ENCODE results near the gene EGFL8.

EGFL8 gene

DNA sequence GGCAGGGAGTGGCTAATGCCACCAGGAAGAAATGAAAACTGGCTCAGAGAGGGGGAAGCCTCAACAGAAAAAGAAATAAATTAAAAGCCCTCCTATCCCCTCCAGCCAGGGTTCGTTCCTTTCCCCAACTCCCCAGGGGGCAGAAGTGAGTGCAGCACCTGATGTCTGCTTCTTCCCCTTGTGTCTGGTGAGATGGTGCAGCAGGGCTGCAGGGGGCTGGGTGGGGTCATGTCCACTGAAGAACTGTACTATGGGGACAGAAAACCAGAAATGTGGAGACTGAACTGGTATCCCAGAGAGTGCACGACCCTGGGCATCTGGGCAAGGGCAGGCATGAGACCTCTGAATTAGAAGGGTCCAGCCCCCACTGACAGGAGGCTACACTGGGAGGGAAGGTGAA is 4.0 kb downstream of the EGFL8 start:
- H3K27ac ChIP-seq: peak overlapping the region in 1 of 2 donors; percentile 32
- no peak for DNase-seq (ENCODE audit: low spot score)
- TF ChIP-seq, protein P1, sequence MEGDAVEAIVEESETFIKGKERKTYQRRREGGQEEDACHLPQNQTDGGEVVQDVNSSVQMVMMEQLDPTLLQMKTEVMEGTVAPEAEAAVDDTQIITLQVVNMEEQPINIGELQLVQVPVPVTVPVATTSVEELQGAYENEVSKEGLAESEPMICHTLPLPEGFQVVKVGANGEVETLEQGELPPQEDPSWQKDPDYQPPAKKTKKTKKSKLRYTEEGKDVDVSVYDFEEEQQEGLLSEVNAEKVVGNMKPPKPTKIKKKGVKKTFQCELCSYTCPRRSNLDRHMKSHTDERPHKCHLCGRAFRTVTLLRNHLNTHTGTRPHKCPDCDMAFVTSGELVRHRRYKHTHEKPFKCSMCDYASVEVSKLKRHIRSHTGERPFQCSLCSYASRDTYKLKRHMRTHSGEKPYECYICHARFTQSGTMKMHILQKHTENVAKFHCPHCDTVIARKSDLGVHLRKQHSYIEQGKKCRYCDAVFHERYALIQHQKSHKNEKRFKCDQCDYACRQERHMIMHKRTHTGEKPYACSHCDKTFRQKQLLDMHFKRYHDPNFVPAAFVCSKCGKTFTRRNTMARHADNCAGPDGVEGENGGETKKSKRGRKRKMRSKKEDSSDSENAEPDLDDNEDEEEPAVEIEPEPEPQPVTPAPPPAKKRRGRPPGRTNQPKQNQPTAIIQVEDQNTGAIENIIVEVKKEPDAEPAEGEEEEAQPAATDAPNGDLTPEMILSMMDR (IDR thresholded peaks at IDR 0.05): no peak
- H3K4me3 ChIP-seq: no peak overlapping the region

DNA sequence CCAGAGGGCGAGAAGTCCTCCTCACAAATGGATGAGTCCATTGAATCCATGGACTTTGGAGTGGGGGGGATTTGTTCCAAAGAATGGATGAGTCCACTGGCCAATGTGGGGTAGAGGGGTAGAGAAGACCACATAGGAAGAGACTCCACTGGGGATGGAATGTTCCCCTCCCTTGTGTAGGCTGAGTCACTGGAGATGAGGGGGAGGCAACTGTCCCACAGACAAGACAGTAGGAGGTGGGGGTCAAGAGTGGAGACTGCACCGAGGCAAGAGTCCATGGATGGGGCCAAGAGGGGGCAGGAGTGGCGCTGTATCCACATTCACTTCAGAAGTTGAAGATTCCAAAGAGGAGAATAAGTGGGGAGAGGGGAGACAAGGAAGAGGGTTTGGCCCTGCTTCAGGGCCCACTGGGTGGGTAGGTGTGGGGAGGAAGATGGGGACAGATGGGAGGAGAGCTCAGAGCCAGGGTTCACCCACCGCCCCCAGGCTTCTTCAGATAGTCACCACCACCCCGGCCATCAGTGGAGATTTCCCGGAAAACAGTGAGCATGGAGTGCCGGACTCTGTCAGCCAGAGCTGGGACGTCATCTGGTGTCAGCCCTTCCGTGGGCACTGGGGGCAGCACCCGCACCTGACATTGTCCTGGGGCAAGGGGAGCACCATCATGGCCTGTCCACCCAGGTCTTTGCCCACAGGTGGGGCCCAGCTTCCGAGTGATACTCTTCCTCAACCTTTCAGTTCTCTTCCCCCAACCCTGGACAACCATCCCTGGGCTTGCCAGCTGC is 4.6 kb downstream of the EGFL8 start:
- TF ChIP-seq, protein P1 (IDR thresholded peaks at IDR 0.05): no peak
- H3K27ac ChIP-seq: peak overlapping the region in 1 of 2 donors; percentile 32
- peak; percentile 62 for DNase-seq (ENCODE audit: low spot score)

DNA sequence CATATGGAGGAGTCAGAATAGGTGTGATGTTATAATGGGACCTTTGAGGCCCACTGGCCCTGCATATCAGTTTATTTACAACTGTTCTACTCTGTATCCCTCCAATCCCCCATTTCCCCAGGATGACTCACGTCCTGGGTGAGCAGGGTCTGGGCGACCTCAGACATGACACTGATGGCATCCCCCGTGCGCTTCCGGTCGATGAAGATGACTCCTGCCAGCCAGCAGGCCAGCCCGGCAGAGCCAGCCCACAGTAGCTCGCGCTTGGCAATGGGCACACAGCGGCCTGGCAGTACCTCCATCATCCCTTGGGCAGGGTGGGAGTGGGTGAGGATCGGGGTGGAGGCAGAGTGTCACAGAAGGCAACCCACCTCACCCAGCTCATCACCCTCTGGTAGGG is 5.9 kb downstream of the EGFL8 start:
- no peak overlapping the region for H3K4me3 ChIP-seq
- no peak for DNase-seq (ENCODE audit: low spot score)
- H3K27ac ChIP-seq: no peak overlapping the region
- TF ChIP-seq, protein P1 (IDR thresholded peaks at IDR 0.05): no peak

More for the DNA sequence above, 4.6 kb downstream of the EGFL8 start:
- H3K4me3 ChIP-seq: no peak overlapping the region

DNA sequence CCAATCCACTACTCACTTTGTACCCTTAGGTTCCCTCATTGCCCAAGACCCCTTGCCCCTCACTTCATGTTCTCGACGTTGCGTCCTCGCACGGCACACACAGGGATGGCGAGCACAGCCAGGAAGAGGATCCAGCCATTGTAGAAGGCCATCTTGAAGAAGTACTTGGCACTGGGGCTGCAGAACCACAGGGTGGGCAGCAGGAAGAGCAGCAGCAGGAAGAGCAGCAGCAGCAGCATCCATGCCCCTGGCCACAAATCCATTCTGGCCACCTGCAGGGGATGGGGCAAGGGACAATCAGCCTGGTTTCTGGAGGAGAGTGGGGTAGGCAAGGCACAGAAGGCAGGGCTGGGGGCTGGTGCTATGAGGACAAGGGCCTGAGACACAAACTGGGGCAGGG is 6.8 kb downstream of the EGFL8 start:
- DNase-seq (ENCODE audit: low spot score): no peak
- TF ChIP-seq, protein P1 (IDR thresholded peaks at IDR 0.05): no peak
- no peak overlapping the region for H3K27ac ChIP-seq
- H3K4me3 ChIP-seq: no peak overlapping the region

DNA sequence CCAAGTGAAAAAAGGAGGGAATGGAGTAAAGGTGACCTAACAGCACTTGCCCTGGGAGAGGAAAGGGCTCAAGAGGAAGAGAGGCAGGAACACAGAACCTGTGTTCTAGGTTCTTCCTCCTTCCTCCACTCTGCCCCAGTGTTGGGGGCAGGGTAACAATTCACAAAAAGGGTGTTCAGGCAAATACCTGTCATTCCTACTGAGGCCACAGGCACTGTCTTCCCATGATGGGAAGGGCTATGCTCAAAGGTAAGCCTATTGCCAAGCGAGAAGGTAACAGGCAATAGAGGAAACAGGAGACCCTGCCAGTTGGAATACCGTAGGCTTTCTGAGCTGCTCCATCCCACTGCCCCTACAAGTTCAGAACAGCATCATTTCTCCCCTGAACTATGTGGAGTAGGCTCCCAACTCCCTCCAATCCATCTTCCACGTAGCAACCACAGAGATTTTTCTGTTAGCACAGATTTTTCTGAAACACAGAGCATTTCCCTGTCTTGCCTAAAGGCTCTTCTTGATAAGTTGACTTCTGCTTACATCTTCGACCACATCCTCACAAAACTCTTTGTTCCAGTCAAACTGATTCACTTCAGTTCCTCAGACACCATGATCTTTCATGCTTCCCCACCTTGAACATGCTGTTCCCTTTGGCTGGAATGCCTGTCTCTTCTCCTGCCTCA is 8.8 kb downstream of the EGFL8 start:
- TF ChIP-seq, protein P1 (IDR thresholded peaks at IDR 0.05): no peak
- Histone ChIP-seq H3K27ac (no peak overlapping the region), H3K4me3 (no peak overlapping the region)
- DNase-seq (ENCODE audit: low spot score): no peak

DNA sequence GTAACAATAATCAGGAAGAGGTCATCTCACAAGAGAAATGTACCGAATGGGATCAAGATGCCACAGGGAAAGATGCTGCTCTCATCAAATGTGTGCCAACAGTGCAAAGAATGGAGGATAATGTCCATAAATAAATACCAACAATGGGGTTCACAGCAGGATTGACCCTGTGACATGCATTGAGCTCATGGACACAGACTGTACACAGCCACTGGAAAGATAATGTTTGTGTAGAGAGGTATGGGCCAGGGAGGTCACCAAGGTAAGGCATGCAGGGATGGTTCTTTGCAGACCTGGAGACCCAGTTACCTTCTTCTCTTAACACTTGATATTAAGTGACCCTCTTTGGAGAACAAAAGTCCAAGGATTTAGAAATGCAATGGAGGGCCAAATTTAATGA is 10.0 kb downstream of the EGFL8 start:
- TF ChIP-seq, protein P1 (IDR thresholded peaks at IDR 0.05): no peak
- DNase-seq (ENCODE audit: low spot score): no peak
- H3K27ac ChIP-seq: no peak overlapping the region
- no peak overlapping the region for H3K4me3 ChIP-seq

DNA sequence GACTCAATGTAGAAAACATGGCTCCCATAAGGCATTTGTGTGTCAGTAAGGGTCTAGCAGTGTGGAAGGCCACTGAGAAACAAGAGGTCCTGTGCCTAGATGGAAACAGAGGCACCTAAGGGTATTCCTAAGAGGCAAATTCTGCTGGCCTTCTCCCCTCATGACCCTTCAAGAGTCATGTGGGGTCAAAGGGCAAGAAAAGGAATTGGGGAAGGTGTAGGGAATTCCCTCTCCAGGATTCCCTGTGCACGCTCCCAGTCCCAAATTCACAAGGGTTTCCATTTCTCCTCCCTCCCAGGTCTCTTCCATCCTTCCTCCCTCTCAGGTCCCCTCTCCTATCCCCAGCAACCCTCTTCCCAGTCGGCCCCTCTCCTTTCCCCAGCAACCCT is 10.9 kb downstream of the EGFL8 start:
- no peak for DNase-seq (ENCODE audit: low spot score)
- Histone ChIP-seq H3K27ac (peak overlapping the region; percentile 89 to 95), H3K4me3 (peak overlapping the region; percentile 95)
- TF ChIP-seq, protein P1 (IDR thresholded peaks at IDR 0.05): no peak
